Right lobe of liver (tissue), 4 donors: ENCODE data around the gene CYP39A1.

Experiments
- CTCF ChIP-seq, 4 donors: fragments of 200-600 bp in 3 of 4; fragments of 450-650 bp in 1 of 4; IDR thresholded peaks; one replicate each; pipeline versions ENCODE4 v1.5.1 to v1.8.0; 2016 to 2022; ENCODE audit warnings: antibody characterized with exemption in 4 of 4, mild to moderate bottlenecking in 2 of 4
- POLR2A ChIP-seq: fragments of 450-650 bp; IDR thresholded peaks from one replicate; pipeline ENCODE4 v1.6.1; 2017; ENCODE audit warnings: antibody characterized with exemption, mild to moderate bottlenecking
- donor health status: DM: no; HTN: no; CAD: no.
- donor health status: DM: no; HTN: no; CAD: no.
- donor health status: DM: no; HTN: yes; CAD: no.

- TF ChIP-seq CTCF (IDR thresholded peaks at IDR 0.05) (no peak), POLR2A (no peak)
These were observed 24.1 kb downstream of the CYP39A1 start for GRCh38 chr6:46628498-46628897.
